Occipital lobe (tissue), 3 donors: ENCODE measurements around the gene OR5K2. TPM values are rescaled to one million over a fixed set of nuclear protein-coding genes. Genes with fewer than 3 reads are reported as not detected.

Experiments
- DNase-seq: peaks from one replicate; lab custom pipeline; 2025; lab: John Stamatoyannopoulos, UW
- small RNA-seq: library from RNA; depleted of rRNA; stranded (forward); fragments of <200 nt; gene quantifications from one replicate; pipeline ENCODE3, GENCODE V24; 2014
- total RNA-seq: library from RNA; depleted of rRNA; stranded (reverse); fragments of >200 nt; gene quantifications from one replicate; pipeline ENCODE4 v1.2.3, GENCODE V29; 2014

The OR5K2 gene
- total RNA-seq, 1 donor from 2014 or later, result not detected

DNA sequence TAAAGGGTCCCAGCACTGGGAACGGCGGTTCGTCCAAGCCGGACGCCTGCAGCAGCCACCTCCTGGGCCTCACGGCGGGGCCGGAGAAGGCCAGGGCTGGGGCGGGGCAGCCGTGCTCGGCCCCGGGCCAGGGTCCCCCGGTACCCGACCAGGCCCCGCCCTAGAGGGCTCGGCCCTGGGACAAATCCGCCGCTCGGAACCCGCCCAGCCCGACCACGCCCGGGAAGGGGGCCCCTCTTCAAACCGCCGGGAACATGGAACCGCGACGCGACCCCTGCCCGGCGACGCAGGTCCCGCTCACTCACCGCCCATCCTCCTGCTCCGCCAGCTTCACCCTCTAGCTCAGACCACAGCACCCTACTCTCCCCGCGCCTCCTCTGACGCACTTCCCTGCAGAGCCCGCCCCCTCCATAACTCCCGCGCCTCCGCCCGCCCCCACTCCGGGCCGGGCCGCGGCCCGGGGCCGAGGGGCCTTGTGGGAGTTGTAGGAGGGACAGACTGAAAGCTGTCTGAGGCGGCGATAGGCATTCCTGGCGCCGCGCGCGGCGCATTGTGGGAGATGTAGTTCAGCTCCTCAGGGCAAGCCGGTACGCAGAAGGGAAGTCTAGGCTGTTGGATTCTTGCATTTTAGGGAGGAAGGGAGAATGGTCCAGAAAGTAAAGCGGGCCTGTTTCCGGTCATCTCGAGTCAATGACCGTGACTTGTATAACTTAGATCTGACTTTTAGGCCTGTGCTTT, 25.2 kb downstream of the OR5K2 start, which contains the start of gene CLDND1:
TSS of gene CLDND1 (minus strand) at position 359 of the 738 bp plus-strand sequence. CDS start 1,478 bp downstream, outside the sequence.
- DNase-seq, result peak; percentile 99

DNA sequence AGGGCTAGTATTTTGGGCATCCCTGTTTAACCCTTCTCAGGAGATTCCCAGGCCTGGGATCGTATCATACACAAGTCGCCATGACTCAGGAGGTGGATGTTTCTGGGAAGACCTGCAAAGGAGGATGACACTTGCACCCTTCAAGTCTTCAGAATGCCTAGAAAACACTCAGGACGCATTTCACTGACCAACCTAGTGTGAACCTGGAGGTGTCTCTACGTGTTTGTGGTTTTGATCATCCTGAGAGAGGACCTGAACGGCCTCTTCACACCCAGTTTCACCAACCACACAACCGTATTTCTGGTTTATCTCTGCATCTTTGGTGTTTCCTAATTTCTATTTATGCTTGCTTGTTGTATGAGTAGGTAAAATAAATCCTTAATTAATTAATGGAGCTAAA, 28.0 kb downstream of the OR5K2 start:
- DNase-seq, result no peak

DNA sequence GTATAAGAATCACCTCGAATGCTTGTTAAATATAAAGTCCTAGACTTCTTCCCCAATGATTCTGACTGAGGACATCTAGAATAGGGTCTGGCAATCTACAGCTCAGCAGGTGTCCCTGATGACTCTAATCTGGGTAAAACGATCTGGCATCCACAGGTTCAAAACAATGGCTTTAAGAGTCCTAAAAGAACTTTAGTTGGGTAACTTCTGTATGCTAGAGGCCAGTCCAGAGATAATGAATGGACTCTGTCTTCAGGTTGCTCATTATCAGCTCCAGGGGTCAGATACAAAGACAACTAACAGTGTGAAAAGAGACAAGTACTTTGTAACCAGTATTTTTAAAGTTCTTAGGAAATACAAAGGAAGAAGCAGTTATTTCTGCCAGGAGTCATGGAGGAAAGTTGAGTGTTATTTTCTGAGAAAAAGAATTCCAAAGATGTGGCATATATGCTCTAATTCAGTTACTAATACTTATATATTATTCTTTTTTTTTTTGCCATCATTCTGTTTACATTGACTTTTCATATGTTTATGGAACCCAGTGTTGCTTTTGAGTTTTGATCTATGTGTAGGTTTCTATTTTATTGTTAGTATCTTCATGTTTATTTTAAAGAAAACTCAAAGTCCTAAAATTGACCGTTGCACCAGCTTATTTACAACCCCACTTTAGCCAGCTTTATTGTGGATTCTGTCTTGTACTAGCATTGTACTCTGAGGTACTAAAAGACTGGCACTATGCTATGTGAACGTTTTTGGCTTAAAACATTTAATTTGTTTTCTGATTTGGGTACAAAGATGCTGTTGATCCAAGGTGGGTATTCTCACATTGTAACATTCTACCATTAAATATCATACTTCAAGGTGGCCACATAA, 31.2 kb downstream of the OR5K2 start:
- no peak for DNase-seq

DNA sequence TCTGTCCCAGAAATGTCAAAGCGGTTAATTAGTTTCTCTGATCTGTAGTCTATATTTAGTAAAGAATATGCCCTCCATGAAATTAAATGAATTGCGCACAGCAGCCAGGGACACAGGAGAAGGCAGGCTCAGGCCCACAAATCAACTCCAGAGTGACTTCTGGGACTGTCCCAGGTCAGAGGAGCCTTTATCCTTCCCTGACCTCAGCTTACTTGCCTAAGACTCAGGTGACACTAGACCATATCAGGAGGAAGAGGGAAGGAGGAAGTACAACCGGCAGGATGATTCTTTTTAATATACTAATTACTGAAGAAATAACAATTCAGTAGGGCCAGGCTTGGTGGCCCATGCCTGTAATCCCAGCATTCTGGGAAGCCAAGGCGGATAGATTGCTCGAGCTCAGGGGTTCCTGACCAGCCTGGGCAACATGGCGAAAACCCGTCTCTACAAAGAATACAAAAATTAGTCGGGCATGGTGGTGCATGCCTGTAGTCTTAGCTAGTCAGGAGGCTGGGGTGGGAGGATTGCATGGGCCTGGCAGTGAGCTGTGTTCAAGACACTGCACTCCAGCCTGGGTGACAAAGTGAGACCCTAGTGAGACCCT, 32.5 kb downstream of the OR5K2 start:
- DNase-seq, result no peak

DNA sequence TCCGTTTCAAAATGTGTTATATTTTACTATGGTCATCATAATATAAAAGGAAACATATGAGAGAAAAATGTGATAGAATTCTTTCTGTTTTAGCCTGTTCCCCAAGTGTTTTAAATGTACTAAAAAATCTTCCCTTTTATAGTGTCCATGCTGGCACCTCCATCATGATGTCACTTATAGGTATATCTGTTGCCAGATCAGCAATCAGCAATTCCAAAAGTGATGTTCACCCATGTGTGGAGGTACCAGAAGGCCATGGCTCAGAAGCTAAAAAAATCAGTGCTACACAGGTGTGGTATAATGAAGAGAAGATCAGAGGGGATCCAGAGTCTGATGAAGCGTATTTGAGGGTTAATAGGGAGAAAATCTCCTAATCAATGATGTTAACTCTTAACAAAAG, 33.2 kb downstream of the OR5K2 start:
- DNase-seq, result no peak

DNA sequence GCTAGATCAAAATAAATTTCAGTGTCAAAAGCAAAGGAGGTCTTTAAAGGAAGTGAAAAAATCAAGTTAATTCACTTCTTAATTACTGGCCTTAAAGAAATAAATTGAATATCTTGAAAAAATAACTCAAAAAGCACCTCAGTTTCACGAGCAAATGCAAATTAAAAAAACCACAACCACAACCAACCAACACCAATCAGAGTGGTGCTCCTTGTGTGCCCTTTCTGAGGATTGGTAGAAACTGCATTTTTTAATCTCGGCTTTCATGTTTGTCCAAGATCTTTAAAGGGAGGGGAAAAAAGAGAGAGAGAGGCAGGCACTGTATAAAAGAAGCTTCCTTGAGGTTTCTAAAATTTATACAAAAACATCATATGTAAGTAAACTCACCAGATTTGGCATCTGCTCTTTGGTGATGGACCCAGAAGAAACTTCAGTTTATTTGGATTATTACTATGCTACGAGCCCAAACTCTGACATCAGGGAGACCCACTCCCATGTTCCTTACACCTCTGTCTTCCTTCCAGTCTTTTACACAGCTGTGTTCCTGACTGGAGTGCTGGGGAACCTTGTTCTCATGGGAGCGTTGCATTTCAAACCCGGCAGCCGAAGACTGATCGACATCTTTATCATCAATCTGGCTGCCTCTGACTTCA, 34.3 kb downstream of the OR5K2 start, which contains the start of gene GPR15:
TSS of gene GPR15 (plus strand) at position 357 of the 653 bp plus-strand sequence. CDS start at position 413, 56 bp downstream.
- no peak for DNase-seq

DNA sequence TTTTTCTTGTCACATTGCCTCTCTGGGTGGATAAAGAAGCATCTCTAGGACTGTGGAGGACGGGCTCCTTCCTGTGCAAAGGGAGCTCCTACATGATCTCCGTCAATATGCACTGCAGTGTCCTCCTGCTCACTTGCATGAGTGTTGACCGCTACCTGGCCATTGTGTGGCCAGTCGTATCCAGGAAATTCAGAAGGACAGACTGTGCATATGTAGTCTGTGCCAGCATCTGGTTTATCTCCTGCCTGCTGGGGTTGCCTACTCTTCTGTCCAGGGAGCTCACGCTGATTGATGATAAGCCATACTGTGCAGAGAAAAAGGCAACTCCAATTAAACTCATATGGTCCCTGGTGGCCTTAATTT, 34.8 kb downstream of the OR5K2 start:
- DNase-seq, result no peak

DNA sequence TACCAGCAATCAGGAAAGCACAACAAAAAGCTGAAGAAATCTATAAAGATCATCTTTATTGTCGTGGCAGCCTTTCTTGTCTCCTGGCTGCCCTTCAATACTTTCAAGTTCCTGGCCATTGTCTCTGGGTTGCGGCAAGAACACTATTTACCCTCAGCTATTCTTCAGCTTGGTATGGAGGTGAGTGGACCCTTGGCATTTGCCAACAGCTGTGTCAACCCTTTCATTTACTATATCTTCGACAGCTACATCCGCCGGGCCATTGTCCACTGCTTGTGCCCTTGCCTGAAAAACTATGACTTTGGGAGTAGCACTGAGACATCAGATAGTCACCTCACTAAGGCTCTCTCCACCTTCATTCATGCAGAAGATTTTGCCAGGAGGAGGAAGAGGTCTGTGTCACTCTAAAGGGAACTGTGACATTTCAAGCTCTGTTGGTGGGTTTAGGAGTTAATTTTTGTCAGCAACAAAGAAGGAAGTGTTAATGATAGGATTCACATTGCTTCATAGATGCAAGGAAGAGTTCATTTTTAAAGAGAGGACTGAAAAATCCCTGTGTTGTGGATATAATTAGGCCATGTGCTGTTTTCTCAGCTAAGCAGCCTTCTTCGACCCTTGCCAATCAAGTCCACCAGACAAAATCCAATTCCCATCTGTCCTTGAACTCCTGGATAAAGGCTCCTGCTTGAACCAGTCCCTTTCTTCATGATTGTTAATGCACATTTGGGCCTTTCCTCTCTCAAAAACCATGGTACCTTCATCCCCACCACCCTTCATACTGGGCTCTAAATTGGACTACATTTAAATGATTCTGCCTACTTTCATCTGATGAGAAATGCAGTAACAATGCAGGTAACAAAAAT, 35.5 kb downstream of the OR5K2 start:
- no peak for DNase-seq

DNA sequence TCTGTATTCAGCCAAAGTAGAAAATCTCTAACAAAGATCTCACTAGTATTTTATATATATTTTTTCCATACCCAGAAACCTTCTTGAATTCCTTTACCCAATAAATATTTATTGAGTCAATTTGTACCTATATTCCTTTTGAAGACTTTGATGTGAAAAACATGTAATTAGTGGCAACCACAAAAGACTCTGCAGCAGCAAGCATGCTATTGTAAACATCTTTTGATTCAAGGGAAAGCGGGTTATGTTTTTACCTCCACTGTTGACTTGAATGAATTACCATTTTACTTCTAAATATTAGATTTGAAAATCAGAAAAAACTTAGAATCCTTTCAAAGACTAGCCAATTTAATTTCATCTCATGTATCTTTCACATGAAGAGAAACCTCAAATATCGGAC, 36.7 kb downstream of the OR5K2 start:
- no peak for DNase-seq

DNA sequence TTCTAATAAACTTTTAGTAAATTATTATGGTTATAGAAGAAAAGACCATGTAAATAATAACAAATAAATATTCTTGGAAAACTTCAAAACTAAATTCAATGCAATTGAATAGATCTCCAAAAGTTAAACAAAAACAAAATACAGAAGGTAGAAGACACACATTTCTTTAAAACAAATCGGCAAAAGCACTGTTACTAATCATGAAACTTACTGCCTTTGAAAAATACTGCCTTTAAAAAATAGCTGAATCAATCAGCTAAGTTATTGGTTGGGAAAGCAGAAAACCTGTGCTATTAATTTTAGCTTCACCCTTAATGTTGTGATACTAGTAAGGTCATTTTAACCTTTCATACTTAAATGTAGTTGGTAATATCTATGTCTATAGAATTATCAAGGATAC, 37.3 kb downstream of the OR5K2 start:
- DNase-seq, result no peak

DNA sequence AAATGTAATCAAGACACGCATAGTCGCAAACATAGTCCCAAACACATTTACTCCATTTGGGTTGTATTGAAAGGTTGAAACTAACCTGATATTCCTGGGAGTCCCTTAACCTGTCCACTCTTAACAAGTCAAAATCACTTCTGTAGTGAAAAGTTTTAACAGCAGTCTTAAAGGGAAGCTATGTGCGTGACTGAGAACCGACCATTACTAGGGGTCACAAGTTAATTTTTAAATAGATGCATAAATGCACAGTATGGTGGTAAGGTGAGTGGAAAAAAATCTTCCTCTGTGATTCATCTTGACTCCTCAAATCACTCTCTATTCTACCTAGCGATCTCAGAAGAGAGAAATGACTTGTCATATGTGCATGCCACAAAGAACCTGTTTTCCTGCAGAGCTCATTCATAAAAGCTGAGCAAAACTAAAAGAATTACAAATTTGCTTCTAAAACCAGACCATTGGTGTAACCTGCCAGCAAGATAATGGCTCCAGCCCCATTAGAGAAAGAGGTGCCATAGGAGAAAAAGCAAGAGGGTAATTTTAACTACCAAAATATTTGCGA, 39.1 kb downstream of the OR5K2 start:
- DNase-seq, result no peak

DNA sequence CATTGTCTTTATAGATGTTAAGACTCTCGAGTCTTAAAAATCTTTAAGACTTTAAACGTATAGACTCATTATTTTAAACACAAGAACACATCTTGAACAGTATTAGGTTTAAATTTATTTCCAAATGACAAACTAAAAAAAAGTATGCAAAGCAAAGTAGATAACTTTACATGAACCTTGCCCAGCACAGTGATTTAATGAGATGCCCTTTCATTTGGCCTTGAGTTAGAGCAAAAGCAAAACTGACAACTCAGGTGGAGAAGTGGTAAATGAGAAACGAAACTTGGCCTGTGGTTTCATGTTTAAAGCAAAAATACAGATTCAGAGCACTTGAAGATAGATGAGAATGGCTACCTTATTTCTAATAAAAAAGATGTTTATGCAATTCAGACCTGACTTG, 42.9 kb downstream of the OR5K2 start:
- DNase-seq, result no peak

DNA sequence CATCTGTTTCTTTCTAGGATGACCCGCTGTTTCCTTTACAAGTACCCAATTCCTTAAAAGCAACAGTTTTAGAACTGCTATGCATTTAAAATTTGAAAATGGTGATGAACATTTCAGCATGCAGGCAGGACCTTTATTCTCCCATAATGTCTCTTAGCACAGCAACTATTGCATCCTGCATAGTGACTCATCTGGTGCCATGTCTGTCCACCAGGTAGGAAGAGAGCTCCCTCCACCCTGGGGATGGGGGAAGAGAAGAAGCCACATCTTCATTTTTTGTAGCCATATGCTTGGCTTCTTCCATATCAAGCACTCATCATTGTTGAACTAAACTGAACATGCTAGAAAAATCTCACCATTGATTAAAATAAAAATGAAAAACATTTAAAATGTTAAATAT, 44.2 kb downstream of the OR5K2 start:
- no peak for DNase-seq

DNA sequence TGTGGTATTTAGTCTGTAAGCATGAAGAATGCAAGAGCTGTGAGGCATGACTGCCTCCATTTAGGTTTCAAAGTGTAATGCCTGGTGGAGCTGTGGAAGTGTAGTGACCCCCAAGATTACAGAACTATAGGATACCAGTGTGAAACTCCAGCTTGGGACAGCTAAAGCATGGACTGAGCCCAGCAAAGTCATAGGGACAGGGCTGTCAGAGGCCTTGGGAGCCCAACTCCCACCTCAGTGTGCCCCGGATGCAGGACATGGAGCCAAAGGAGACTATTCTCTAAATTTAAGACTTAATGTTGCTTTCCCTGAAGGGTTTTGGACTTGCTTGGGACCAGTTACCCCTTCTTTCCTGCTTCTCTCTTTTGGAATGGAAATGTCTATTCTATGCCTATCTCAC, 45.1 kb downstream of the OR5K2 start:
- DNase-seq, result no peak

DNA sequence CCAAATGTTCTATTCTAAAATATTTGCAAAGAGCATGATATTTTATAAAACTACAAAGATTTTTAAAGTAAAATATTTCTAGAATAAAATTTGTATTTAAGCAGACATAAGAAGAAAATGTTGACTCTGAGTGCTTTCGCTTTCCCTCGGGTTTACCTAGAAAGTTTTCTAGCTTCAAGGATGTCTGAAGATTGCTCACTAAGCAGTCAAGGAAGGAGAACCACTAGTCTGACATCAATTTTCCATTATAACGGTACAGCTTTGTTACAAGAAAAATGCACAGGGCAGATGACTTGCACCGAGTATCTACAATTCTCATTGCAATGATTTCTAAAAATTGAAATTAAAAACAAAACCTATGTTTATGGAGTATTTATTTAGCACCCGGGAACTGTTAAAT, 48.5 kb downstream of the OR5K2 start:
- DNase-seq, result no peak

Small RNA genes within 50 kb of the gene (small RNA-seq; reads per million reads assigned to genes)
- not detected for gene RPL38P4

Other genes starting within 250 kb of the OR5K2 start
- not detected for gene OR5H6, start 233.4 kb upstream of the OR5K2 start, total RNA-seq
- gene OR5H2, start 215.2 kb upstream of the OR5K2 start, total RNA-seq, result not detected
- gene OR5K4, start 143.8 kb upstream of the OR5K2 start, total RNA-seq, result not detected
- gene OR5K3, start 107.0 kb upstream of the OR5K2 start, total RNA-seq, result not detected
- gene OR5K1, start 34.5 kb upstream of the OR5K2 start, total RNA-seq, result not detected
- gene CLDND1, start 25.2 kb downstream of the OR5K2 start, total RNA-seq, result 141 TPM
- gene GPR15, start 34.3 kb downstream of the OR5K2 start, total RNA-seq, result not detected
- gene CPOX, start 95.9 kb downstream of the OR5K2 start, total RNA-seq, result 20.3 TPM